DOHH2 (cell line): ENCODE data around the gene SOWAHC.

Experiments used
- H3F3A ChIP-seq: fragments of 200-600 bp; sonication (generic), shearing (Covaris generic); 2 replicates; pipeline ENCODE4 v1.6.0; 2016; ENCODE audit warnings: antibody characterized with exemption, mild to moderate bottlenecking; ENCODE audit not compliant: control insufficient read depth, insufficient read depth
- H3K27ac ChIP-seq: fragments of 200-600 bp; sonication (generic); 2 replicates; pipeline ENCODE4 v1.5.1; 2014; ENCODE audit warnings: low read depth, mild to moderate bottlenecking, low read length, moderate library complexity
- H3K27me3 ChIP-seq: fragments of 200-600 bp; sonication (generic); 2 replicates; pipeline ENCODE4 v1.6.1; 2014; ENCODE audit warnings: mild to moderate bottlenecking, low read length, mixed read lengths; ENCODE audit not compliant: control insufficient read depth
- H3K36me3 ChIP-seq: fragments of 200-600 bp; sonication (generic); 2 replicates; pipeline ENCODE4 v1.6.1; 2014; ENCODE audit warnings: mild to moderate bottlenecking, low read length, moderate library complexity, mixed read lengths; ENCODE audit not compliant: control insufficient read depth
- H3K4me1 ChIP-seq: fragments of 200-600 bp; sonication (generic); 2 replicates; pipeline ENCODE4 v1.6.1; 2014; ENCODE audit warnings: mild to moderate bottlenecking, low read length, mixed read lengths; ENCODE audit not compliant: control insufficient read depth
- H3K4me2 ChIP-seq: fragments of 200-600 bp; sonication (generic); 2 replicates; pipeline ENCODE4 v1.6.0; 2014; ENCODE audit warnings: mild to moderate bottlenecking, low read length, moderate library complexity
- H3K4me3 ChIP-seq: fragments of 200-600 bp; sonication (generic); 2 replicates; pipeline ENCODE4 v1.5.1; 2014; ENCODE audit warnings: mild to moderate bottlenecking, low read length, mixed read lengths
- H3K79me2 ChIP-seq: fragments of 200-600 bp; sonication (generic); 2 replicates; pipeline ENCODE4 v1.6.1; 2014; ENCODE audit warnings: mild to moderate bottlenecking, low read length, mixed read lengths; ENCODE audit not compliant: control insufficient read depth
- H3K9me2 ChIP-seq: fragments of 200-600 bp; sonication (generic); replicated peaks from 2 replicates; pipeline ENCODE4 v1.6.1; 2014; ENCODE audit warnings: mild to moderate bottlenecking, low read length, mixed read lengths; ENCODE audit not compliant: control insufficient read depth
- H3K9me3 ChIP-seq: fragments of 200-600 bp; sonication (generic); 2 replicates; pipeline ENCODE4 v1.6.1; 2014; ENCODE audit warnings: antibody characterized with exemption, low read length, mixed read lengths; ENCODE audit not compliant: control insufficient read depth, insufficient read depth
- H4K20me1 ChIP-seq: fragments of 200-600 bp; sonication (generic); 2 replicates; pipeline ENCODE4 v1.6.0; 2014; ENCODE audit warnings: low read depth, mild to moderate bottlenecking, antibody characterized with exemption, low read length, moderate library complexity; ENCODE audit not compliant: control insufficient read depth, insufficient read depth
- CTCF ChIP-seq: fragments of 200-600 bp; sonication (generic); IDR thresholded peaks from one replicate; pipeline ENCODE4 v1.5.1; 2014; ENCODE audit warnings: antibody characterized with exemption, mild to moderate bottlenecking, low read depth, low read length; ENCODE audit not compliant: poor library complexity, severe bottlenecking
- EZH2phosphoT487 ChIP-seq: fragments of 200-600 bp; sonication (generic); IDR thresholded peaks from 2 replicates; pipeline ENCODE4 v1.6.1; 2017; ENCODE audit warnings: borderline replicate concordance, mild to moderate bottlenecking, antibody characterized with exemption, low read length, moderate library complexity, mixed read lengths

SOWAHC gene

GRCh38 chr2:109592905-109593304 is 21.3 kb upstream of the SOWAHC start:
- no peak for TF ChIP-seq CTCF
- no peak for TF ChIP-seq EZH2phosphoT487
- Histone ChIP-seq H3K4me1 (no peaks in the 10 kb centered on the region), H3K27ac (no peak overlapping the region), H3K4me2 (no peak overlapping the region), H3K4me3 (no peak overlapping the region), H3K9me2 (no peaks in the 10 kb centered on the region), H3K79me2 (no peaks in the 10 kb centered on the region), H3K9me3 (no peaks in the 10 kb centered on the region), H3F3A (no peaks in the 10 kb centered on the region), H3K36me3 (no peaks in the 10 kb centered on the region), H4K20me1 (no peaks in the 10 kb centered on the region), H3K27me3 (no peaks in the 10 kb centered on the region)

GRCh38 chr2:109594246-109594885 is 19.8 kb upstream of the SOWAHC start:
- no peak overlapping the region for H3K4me2 ChIP-seq
- no peak overlapping the region for H3K4me3 ChIP-seq
- no peaks in the 10 kb centered on the region for H3K9me3 ChIP-seq
- no peaks in the 10 kb centered on the region for H3K27me3 ChIP-seq
- no peaks in the 10 kb centered on the region for H3K9me2 ChIP-seq
- TF ChIP-seq CTCF = no peak
- no peak for TF ChIP-seq EZH2phosphoT487
- H3F3A ChIP-seq = no peaks in the 10 kb centered on the region
- no peaks in the 10 kb centered on the region for H4K20me1 ChIP-seq
- no peaks in the 10 kb centered on the region for H3K4me1 ChIP-seq
- H3K27ac ChIP-seq = no peak overlapping the region
- H3K36me3 ChIP-seq = no peaks in the 10 kb centered on the region
- no peaks in the 10 kb centered on the region for H3K79me2 ChIP-seq

GRCh38 chr2:109595644-109596043 is 18.5 kb upstream of the SOWAHC start:
- no peaks in the 10 kb centered on the region for H3K79me2 ChIP-seq

More at GRCh38 chr2:109595644-109596043, 18.5 kb upstream of the SOWAHC start:
- Histone ChIP-seq H3K9me3 (no peaks in the 10 kb centered on the region), H3F3A (no peaks in the 10 kb centered on the region), H3K4me3 (no peak overlapping the region), H3K9me2 (no peaks in the 10 kb centered on the region), H4K20me1 (no peaks in the 10 kb centered on the region), H3K4me2 (no peak overlapping the region), H3K36me3 (no peaks in the 10 kb centered on the region), H3K27ac (no peak overlapping the region), H3K27me3 (no peaks in the 10 kb centered on the region), H3K4me1 (no peaks in the 10 kb centered on the region)
- TF ChIP-seq EZH2phosphoT487 (no peak), CTCF (no peak)
